Measurements from ENCODE around the gene BCO2.
"Not testable (repeated sequence)": the region's sequence is repeated elsewhere in the genome, so short reads cannot be mapped to it uniquely, and the experiment has no call there.

The BCO2 gene

GRCh38 chr11:112172362-112172994 is 2.8 kb upstream of the BCO2 start:
- DNase-seq: no peak

GRCh38 chr11:112173152-112173551 is 2.2 kb upstream of the BCO2 start:
- no peak for DNase-seq

- no peak for DNase-seq
Observed at GRCh38 chr11:112175599-112175952, 264 bp downstream of the BCO2 start.

- no peak for DNase-seq
Observed at GRCh38 chr11:112176077-112176476, 765 bp downstream of the BCO2 start.

GRCh38 chr11:112177589-112177988 is 2.3 kb downstream of the BCO2 start:
- no peak for DNase-seq

GRCh38 chr11:112178428-112178827 is 3.1 kb downstream of the BCO2 start:
- no peak for DNase-seq

- DNase-seq: no peak
Observed at GRCh38 chr11:112178936-112179335, 3.6 kb downstream of the BCO2 start.

- no peak for DNase-seq
Observed at GRCh38 chr11:112179601-112180000, 4.3 kb downstream of the BCO2 start.

- no peak for DNase-seq
Observed at GRCh38 chr11:112182867-112183266, 7.6 kb downstream of the BCO2 start.

GRCh38 chr11:112185883-112186282 is 10.6 kb downstream of the BCO2 start:
- DNase-seq: no peak

- DNase-seq: no peak
Observed at GRCh38 chr11:112186304-112186703, 11.0 kb downstream of the BCO2 start.

- not testable (repeated sequence) for DNase-seq
Observed at GRCh38 chr11:112195113-112195512, 19.8 kb downstream of the BCO2 start.

GRCh38 chr11:112195951-112196351 is 20.6 kb downstream of the BCO2 start:
- no peak for DNase-seq

- no peak for DNase-seq
Observed at GRCh38 chr11:112196519-112197087, 21.3 kb downstream of the BCO2 start.

GRCh38 chr11:112199101-112199500 is 23.8 kb downstream of the BCO2 start:
- DNase-seq: not testable (repeated sequence)

- DNase-seq: no peak
Observed at GRCh38 chr11:112200252-112200651, 24.9 kb downstream of the BCO2 start.

- no peak for DNase-seq
Observed at GRCh38 chr11:112206071-112206470, 30.8 kb downstream of the BCO2 start.

- DNase-seq: no peak
Observed at GRCh38 chr11:112210890-112211289, 35.6 kb downstream of the BCO2 start.

- no peak for DNase-seq
Observed at GRCh38 chr11:112211536-112211935, 36.2 kb downstream of the BCO2 start.

GRCh38 chr11:112212290-112212689 is 37.0 kb downstream of the BCO2 start:
- DNase-seq: no peak

GRCh38 chr11:112212710-112213109 is 37.4 kb downstream of the BCO2 start:
- DNase-seq: no peak

- DNase-seq: no peak
Observed at GRCh38 chr11:112213753-112214152, 38.4 kb downstream of the BCO2 start.

GRCh38 chr11:112215621-112216020 is 40.3 kb downstream of the BCO2 start:
- no peak for DNase-seq

GRCh38 chr11:112216561-112217105 is 41.3 kb downstream of the BCO2 start:
- no peak for DNase-seq
